Measurements from ENCODE around the gene ADAMTS17.

DNA sequence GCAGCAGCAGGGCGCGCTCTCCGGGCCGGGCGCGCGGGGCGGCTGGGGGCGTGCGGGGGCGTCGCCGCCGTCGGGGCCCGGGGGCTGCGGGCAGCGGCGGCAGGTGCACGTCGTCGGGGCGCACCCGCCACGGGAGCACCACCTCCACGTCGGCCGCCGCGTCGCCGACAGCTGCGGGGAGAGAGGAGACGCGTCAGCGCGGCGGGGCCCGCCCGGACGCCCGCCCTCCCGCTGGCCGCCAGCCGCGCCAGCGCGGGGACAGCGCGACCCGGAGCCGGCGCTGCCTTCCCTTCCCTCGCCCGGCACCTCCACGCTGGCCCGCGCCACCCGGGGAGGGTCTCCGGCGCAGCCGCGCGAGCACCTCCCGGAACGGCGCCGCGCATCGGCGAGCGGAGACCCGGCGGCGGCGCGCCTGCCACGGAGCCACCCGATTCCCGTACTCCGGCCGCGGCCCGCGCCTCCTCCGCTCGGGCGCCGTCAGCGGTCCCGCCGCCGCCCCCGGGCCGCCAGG is 481 bp downstream of the ADAMTS17 start:
- TF ChIP-seq CTCF (IDR thresholded peaks at IDR 0.05 in 4 of 5, conservative IDR thresholded peaks at IDR 0.05 in 1 of 5) (no peak), POLR2A (IDR thresholded peaks at IDR 0.05) (no peak)
